CD1c-positive myeloid dendritic cell (primary cell): ENCODE results near the gene VPS4A.
"Not testable (repeated sequence)": the region's sequence is repeated elsewhere in the genome, so short reads cannot be mapped to it uniquely, and the experiment has no call there.

Experiments used
- DNase-seq: peaks from one replicate; pipeline ENCODE4 v3.0.0-alpha.2; 2016; ENCODE audit errors: extremely low spot score

Gene VPS4A

DNA sequence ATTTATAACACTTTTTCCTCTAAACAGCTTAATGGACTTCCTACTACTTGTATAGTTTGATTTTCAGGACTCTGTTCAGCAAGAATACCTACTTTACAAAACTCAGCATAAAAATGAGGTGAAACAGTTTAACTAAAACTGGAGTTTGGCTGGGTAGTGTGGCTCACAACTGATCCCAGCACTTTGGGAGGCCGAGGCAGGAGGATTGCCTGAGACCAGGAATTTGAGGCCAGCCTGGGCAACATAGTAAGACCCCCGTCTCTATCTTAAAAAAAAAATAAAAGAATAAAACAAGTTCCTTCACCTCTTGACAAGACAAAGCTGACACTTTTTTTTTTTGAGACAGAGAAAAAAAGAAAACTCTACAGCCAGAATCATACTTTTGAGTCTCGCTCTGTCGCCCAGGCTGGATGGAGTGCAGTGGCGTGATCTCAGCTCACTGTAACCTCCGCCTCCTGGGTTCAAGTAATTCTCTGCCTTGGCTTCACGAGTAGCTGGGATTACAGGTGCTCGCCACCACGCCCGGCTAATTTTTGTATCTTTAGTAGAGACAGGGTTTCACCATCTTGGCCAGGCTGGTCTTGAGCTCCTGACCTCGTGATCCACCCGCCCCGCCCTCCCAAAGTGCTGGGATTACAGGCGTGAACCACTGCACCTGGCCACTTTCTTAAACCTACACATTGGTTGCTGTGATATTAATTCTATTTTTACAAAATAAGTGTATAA, 16.6 kb downstream of the VPS4A start:
- DNase-seq: no peak

DNA sequence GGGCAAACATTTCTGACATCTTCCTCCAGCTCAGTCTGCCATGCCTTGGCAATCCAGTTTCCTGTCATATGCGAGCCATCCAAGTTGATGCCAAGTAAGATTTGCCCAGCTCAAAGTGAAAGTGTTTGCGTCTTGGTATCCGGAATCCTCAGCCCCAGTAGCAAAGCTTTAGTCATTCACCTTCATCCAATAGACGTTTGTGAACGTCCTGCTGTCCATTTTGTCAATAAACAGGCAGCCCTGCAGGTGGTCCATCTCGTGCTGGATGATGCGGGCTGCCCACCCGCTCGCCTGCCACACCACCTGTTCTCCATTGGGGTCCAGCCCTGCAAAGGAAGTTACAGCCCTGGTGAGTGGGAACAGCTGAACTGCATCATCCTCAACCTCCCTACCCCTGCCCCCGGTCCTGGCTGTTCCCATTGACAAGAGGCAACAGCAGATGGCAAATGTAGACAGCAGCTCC, 17.7 kb downstream of the VPS4A start:
- no peak for DNase-seq

DNA sequence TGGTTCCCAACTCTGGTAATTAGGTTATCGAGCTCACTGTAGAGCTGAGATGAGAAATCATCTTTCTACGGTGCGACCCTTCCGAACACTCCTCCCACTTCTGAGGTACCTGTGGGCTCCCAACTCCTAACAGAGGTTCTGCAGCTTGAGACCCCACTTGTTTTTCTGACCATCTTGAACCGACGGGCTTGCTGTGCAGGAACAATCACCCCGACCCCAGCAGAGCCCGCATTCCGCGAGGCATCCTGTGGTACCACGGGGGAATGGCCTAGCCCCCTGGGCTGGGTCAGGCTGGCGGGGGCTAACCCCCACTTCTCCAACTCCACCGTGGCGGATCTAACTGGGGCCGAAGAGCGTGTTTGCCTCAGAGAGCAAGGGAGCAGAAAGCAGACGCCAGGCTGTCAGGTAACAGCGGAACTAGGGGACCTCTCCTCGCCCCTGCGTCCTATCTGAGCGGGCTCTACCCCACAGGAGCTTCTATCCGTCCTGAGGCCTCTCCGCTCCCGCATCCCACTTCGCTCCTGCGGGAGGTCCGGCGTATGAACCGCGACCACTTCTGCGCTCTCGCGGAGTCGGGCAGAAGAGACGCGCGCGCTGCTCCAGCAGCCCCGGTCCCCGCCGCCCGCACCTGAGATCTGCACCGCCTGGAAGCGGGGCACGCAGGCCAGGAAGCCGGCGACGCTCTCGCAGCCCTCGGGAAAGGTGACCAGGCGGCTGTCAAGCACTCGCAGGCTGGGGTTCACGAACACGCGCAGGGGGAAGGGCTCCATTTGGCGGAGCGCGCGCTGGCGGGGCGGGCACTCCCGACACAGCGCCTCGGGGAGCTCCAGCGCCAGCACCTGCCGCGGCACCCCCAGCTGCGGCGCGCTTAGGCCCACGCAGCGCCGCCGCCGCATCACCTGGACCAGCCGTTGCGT, 18.5 kb downstream of the VPS4A start:
- DNase-seq: no peak

DNA sequence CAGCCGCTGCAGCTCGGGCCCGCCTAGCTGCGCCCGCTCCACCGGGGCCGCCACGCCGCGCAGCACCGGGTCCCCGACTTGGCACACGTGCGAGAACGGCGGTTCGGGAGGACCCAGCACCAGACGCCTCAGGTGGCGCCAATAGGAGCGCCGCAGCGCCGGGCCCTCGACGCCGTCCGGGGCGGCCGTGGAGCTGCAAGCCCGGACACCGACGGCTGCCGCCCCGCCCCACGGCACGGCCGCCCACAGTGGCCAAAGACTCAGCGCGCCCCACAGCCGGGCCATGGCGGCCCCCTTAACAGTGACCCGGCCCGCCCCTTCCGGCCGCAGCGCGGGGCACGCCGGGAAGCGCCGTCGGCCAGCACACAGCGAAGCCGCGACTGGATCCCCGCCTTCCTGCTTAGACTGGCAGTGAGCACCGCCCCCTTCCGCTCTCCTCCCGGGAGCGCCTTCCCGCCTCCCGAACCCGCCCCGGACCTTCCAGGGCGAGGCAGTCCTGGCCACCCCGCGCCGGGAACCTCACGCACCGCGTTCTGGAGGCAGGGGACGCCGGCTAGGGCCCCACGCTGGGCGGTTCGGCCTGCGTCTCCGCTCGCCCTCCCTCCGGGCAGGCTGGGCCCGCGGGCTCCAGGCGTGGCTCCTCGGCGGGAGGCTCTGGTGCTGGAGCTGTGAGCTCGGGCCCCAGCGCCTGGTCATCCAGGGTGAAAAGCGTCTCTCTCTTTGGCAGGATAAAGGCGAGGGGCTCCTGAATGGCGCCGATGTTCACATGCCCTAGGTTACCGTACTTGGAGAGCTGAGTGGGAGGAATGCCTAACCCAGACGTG, 19.3 kb downstream of the VPS4A start, which contains the start of gene PDF:
TSS of gene PDF (minus strand) at position 303 of the 824 bp plus-strand sequence. CDS start at position 285, 18 bp downstream.
- peak; percentile 93 for DNase-seq

DNA sequence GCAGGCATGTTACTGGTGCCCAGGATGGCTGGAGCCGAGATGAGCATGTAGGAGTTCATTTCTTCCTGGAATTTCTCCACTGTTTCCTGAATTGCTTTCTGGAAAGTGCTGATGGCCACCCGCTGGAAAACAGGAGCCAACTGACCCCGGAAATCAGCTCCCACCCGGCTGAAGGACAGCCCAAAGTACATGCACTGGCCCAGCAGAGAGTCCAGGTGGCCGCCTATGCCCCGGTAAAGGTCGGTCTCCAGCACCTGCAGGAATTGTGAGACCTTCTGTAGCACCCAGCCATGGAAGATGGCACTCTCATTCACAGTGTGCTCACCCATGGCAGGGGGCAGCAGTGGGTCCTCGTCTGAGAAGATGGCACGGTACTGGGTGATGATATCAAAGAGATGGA, 23.5 kb downstream of the VPS4A start:
- no peak for DNase-seq

DNA sequence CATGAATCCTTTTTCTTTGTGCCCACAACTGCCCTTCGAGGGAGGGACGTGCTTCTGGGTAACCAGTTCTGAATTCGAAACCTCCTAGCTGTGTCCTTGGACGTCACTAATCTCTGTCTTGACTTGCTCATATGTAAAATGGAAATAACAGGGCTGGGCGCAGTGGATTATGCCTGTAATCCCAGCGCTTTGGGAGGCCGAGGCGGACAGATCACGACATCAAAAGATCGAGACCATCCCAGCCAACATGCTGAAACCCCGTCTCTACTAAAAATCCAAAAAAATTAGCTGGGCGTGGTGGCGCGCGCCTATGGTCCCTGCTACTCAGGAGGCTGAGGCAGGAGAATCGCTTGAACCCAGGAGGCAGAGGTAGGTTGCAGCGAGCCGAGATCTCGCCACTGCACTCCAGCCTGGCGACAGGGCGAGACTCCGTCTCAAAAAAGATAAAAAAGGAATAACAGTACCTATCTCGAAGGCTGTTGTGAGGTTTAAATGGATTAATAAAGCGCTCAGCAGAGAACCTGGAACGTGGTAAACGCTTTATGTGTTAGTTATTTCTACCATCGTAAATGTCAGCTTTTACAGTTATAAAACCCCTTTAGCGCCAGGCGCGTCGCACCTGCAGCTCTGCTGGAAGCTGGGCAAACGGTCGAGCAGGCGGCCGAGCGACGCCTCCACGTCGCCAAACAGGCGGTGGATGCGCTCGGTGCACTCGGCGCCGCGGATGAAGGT, 27.6 kb downstream of the VPS4A start:
- no peak for DNase-seq

DNA sequence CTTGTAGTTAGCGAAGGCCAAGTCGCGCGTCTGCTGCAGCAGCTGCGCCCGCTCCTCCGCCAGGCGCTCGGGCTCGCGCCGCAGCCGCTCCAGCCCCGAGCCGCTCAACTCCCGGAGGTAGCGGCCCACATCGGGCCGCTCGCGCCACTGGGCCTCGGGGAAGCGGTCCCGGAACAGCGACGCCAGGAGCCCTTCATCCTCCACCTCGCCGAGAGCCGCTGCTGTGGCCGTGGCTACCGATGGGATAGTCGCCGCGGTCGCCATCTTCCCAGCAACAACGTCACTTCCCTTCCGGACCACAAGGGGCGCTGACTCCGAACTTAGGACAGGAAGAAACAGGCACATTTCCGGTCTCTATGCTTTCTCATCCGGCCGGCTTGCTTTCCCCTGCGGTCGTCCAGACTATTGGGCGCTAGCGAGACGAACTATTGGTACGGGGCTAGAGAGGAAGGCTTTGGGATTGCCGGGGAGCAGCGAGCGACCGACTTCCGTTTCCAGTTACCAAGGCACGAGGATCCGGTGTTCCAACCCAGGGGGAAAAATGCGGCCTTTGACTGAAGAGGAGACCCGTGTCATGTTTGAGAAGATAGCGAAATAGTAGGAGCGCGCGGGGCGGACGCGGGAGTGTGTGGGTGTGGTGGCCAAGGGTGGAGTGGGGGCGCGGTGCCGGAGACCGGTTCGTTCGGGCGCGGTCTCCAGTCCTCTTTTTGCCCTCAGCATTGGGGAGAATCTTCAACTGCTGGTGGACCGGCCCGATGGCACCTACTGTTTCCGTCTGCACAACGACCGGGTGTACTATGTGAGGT, 28.3 kb downstream of the VPS4A start, which contains the start of the genes COG8 and NIP7:
TSS of gene COG8 (minus strand) at position 276 of the 806 bp plus-strand sequence. CDS start at position 264, 12 bp downstream.
TSS of gene NIP7 (plus strand) at position 484 of the 806 bp plus-strand sequence. CDS start at position 542, 58 bp downstream.
- DNase-seq: peak; percentile 98

DNA sequence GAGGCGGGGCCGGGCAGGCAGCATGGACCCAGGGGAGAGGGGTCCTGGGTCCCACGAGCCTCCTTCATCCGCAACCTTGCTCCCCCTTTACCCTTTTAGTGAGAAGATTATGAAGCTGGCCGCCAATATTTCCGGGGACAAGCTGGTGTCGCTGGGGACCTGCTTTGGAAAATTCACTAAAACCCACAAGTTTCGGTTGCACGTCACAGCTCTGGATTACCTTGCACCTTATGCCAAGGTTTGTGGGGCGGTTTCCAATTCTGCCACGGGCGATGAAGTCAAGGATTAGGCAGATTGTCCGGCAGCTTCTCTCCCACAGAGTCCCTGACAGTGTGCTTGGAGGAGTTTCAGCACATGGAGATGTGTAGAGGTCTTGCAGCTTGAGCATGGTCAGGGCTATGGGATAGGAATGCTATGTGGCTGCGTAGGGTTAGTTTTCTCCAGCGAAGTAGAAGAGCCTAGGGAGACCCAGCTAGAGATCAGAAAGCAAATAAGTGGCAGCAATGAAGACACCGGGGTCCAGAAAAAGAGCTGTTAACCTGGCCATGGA, 29.0 kb downstream of the VPS4A start:
- DNase-seq: peak; percentile 3

DNA sequence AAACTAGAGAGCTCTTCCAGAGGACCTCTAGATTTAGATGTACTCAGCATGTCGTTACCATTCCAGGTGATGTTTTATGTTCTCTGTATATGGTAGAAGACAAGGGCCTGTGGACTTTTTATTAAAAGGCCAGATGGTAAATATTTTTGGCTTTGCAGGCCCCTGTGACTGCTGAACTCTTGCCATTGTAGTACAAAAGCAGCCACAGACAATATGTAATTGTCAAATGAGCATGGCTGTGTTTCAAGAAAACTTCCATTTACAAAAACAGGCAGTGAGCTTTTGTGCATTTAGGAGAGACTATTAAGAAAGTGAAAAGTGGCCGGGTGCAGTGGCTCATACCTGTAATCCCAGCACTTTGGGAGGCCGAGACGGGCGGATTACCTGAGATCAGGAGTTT, 33.0 kb downstream of the VPS4A start:
- DNase-seq: no peak

DNA sequence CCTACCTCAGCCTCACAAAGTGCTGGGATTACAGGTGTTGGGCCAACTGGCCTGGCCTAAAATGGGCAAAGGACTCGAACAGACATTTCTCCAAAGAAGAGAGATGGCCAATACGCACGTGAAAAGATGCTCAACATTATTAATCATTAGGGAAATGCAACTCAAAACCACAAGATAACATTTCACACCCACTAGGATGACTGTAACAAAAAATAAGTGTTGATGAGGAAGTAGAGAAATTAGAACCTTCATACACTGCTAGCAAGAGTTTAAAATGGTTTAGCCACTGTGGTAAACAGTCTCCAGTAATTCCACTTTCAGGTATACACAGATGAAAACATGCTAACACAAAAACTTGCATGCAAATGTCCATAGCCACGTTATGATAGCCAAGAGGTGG, 34.8 kb downstream of the VPS4A start:
- peak; percentile 74 for DNase-seq

DNA sequence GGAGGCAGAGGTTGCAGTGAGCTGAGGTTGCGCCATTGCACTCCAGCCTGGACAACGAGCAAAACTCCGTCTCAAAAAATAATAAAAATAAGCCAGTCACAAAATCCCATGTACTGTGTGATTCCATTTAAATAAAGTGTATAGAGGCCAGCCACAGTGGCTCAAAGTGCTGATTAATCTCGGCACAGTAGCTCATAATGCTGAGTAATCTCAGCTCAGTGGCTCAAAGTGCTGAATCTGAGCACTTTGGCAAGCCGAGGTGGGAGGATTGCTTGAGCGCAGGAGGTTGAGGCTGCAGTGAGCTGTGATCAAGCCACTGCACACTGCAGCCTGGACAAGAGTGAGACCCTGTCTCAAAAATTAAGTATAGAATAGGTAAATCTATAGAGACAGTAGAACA, 35.5 kb downstream of the VPS4A start:
- no peak for DNase-seq

DNA sequence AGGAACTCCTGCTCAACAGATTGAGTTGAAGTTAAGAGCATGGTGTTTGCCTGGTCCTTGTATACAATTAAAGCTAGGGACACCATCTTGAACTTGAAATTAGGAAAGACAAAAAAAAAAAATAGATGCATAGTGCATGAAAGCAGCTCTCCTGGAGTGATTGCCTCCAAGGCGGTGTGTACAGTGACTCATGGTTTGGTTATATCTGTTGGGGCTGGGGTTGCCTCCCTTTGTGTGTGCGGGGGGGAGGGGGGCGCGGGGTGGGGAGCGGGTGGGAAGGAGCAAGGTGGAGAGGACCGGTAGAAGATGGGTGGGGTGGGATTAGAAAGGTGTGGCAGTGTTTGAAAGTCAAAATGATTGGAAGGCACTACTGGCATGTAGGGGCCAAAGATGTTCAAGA, 37.1 kb downstream of the VPS4A start:
- no peak for DNase-seq

DNA sequence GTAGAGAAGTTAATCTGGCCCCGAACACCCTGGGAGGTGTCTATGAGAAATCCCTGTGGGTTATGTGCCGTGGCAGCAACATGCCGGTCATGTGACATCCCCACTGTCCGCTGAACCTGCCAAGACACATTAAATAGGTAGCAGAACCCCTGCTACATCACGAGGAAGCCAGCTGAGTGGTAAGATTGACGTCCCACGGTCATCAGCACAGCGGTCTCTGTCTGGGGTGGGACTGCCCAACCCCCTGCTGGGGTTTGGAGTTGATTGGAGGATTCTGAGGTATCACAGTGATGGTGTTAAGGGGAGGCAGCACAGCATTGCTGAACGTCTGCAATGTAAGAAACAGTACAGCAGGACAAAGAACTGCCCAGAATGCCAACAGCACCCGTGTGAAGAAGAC, 38.4 kb downstream of the VPS4A start:
- no peak for DNase-seq

DNA sequence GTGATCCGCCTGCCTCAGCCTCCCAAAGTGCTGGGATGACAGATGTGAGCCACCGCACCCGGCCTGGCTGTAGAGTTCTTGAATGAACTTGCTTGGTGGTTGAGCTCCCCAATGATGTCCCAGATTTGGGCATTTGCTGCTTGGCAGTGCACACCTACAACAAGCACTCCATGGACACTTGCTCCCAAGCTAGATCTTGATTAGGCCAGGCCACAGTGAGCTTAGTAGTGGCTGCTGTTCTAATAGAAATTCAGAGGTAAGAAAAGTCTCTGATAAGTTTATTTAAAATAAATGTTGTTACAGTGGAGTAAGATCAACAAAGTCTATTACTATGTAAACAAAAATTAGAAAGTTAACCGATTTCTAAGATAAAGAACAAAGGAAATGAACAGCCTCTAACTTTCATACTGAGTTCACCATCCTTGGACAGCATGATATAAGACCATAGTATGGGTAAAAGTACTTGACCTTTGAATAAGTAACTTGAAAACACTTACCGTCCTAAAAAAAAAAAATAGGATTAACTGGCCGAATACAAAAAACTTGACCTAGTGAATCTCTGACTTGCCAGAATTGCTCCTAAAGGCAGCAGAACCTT, 39.5 kb downstream of the VPS4A start:
- no peak for DNase-seq

DNA sequence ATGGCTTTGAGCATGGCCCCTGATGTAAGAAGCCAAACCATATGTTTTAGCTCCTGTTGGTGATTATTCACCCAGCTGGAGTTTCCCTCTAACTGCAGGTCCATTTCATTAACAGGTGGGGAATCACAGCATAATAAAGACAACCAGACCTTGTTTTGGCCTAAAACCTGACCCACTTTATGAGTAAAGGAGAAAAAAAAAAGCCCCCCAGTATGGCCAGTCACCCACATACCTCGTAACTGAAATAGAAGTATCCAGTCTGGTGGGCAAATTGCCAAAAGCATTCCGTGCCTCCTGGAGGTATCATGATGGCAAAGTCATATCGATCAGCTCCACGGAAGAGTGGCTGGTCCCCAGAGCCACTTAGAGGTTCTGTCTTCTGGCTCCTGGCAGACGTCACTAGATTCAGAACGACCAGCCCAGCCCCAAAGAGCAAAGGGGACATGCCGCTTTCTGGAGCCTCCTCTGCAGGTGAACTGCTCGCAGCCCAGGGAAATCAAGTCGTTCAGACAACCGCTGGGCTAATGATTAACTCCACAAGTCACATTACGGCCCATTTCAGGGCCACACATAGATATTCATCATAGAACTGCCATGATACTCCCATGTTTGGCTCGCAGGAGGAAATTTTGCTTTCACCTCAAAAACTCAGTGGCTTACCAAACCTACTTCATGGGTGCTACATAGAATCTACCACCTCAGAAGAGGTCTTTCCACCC, 40.3 kb downstream of the VPS4A start, which contains the start of gene TMED6:
TSS of gene TMED6 (minus strand) at position 478 of the 719 bp plus-strand sequence. CDS start at position 445, 33 bp downstream.
- no peak for DNase-seq

DNA sequence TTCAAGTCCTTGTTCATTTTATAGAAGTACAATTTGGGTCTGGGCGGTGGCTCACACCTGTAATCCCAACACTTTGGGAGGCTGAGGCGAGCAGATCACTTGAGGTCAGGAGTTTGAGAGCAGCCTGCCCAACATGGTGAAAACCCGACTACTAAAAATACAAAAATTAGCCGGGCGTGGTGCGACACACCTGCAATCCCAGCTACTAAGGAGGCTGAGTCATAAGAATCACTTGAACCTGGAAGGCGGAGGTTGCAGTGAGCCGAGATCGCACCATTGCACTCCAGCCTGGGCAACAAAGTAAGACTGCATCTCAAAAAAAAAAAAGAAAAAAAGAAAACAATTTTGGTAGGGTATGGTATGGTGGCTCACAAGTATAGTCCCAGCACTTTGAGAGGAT, 48.9 kb downstream of the VPS4A start:
- DNase-seq: not testable (repeated sequence)

DNA sequence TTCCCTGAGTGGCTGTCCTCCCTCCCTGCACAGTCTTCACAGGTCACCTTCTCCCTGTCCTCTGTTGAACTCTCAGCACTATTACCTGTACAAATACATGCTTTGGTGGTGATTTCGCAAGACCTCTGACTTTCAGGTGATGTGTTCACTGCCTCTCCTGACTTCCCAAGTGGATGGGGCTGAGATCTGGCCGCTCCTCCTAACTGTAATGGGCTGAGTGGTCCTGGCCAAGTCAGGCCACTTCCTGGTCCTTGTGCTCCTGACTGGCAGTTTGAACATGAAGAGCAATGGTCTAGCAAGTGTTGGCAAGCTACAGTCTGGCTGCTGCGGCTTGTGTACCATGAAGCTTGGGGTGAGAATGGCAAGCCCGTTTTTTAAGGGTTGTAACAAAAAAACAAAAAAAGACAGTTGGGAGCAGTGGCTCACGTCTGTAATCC, 52.1 kb downstream of the VPS4A start:
- no peak for DNase-seq

DNA sequence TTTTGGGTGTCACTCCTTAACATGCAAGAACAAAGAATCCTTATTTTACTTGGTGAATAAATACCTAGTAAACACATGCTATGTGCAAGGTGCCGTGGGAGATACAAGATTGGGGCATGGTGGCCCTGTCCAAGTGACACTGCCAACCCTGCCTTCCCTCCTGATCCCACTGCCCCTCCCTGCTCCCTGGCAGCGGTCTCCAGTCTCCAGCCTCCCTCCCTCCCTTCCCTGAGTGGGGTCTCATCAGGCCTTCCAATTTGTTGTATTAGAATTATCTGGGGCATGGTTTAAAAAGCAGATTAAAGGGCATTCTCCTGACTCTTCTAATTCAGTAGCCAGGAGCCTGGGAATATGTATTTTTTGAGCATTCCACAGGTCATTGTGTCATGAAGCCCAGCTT, 52.9 kb downstream of the VPS4A start:
- no peak for DNase-seq
